ENCODE results near the gene MCHR1.

DNA sequence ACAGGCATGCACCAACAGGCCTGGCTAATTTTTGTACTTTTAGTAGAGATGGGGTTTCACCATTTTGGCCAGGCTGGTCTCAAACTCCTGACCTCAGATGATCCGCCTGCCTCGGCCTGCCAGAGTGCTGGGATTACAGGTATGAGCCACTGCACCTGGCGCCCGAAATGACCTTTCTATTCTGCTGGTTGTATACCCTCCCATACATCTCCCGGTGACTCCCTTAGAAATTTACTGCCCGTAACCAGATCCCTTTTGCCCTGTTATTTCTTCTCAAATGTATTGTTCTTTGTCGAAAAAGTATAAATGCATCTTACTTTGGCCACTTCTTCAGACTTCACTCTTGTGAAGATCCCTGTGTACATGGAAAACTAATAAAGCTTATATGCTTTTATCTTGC lies 22.0 kb downstream of the MCHR1 start:
- TF ChIP-seq CTCF (IDR thresholded peaks at IDR 0.05): no peak
- TF ChIP-seq POLR2A (IDR thresholded peaks at IDR 0.05): no peak
- no peak for TF ChIP-seq POLR2AphosphoS5 (IDR thresholded peaks at IDR 0.05; ENCODE audit: insufficient read depth in 1 of 2, low read depth in 1 of 2)
